HepG2 (cell line): ENCODE data around the gene CFL1. TPM values are rescaled to one million over a fixed set of nuclear protein-coding genes. Genes with fewer than 3 reads are reported as not detected.

Experiments used
- AGO2 ChIP-seq: fragments of 200-400 bp; formaldehyde crosslinking; optimal IDR thresholded peaks from 2 replicates; pipeline ENCODE3; 2017; ENCODE audit warnings: mild to moderate bottlenecking, low read depth, low read length, moderate library complexity
- DMAP1 ChIP-seq: IDR thresholded peaks from 2 replicates; pipeline ENCODE4 v1.6.1; 2016
- GZF1 ChIP-seq: sonication (generic); formaldehyde crosslinking; IDR thresholded peaks from 2 replicates; pipeline ENCODE4 v1.5.1; 2020; ENCODE audit warnings: mild to moderate bottlenecking, missing genetic modification reagents
- HOXA7 ChIP-seq: sonication (generic); formaldehyde crosslinking; IDR thresholded peaks from 2 replicates; pipeline ENCODE4 v1.8.1; 2022; ENCODE audit warnings: mild to moderate bottlenecking, missing genetic modification reagents, moderate library complexity
- KDM5A ChIP-seq: fragments of 200-600 bp; sonication (generic); IDR thresholded peaks from 2 replicates; pipeline ENCODE4 v1.7.0; 2018; ENCODE audit warnings: antibody characterized with exemption, mild to moderate bottlenecking, low read length, borderline replicate concordance
- REL ChIP-seq: sonication (generic); formaldehyde crosslinking; conservative IDR thresholded peaks from 2 replicates; pipeline ENCODE4 v1.8.0; 2022; ENCODE audit warnings: mild to moderate bottlenecking, missing genetic modification reagents, moderate library complexity
- REXO4 ChIP-seq: sonication (generic); formaldehyde crosslinking; IDR thresholded peaks from 2 replicates; pipeline ENCODE4 v1.8.0; 2022; ENCODE audit warnings: missing genetic modification reagents, mild to moderate bottlenecking, borderline replicate concordance
- SNAI1 ChIP-seq: sonication (generic); formaldehyde crosslinking; IDR thresholded peaks from 2 replicates; pipeline ENCODE4 v1.5.0; 2020; ENCODE audit warnings: mild to moderate bottlenecking, missing genetic modification reagents, borderline replicate concordance
- STAT5B ChIP-seq: sonication (generic); formaldehyde crosslinking; IDR thresholded peaks from 2 replicates; pipeline ENCODE4 v1.4.0; 2020; ENCODE audit warnings: missing genetic modification reagents
- ZFP82 ChIP-seq: sonication (generic); formaldehyde crosslinking; IDR thresholded peaks from 2 replicates; pipeline ENCODE4 v1.5.1; 2020; ENCODE audit warnings: mild to moderate bottlenecking, missing genetic modification reagents, borderline replicate concordance
- ZNF256 ChIP-seq: sonication (generic); formaldehyde crosslinking; conservative IDR thresholded peaks from 2 replicates; pipeline ENCODE4 v1.4.0; 2020; ENCODE audit warnings: missing genetic modification reagents
- ZNF430 ChIP-seq: sonication (generic); formaldehyde crosslinking; IDR thresholded peaks from 2 replicates; pipeline ENCODE4 v1.9.0; 2021; ENCODE audit warnings: mild to moderate bottlenecking, missing genetic modification reagents
- ZNF629 ChIP-seq: sonication (generic); formaldehyde crosslinking; conservative IDR thresholded peaks from 2 replicates; pipeline ENCODE4 v1.5.0; 2020; ENCODE audit warnings: missing genetic modification reagents
- ZNF709 ChIP-seq: sonication (generic); formaldehyde crosslinking; IDR thresholded peaks from 2 replicates; pipeline ENCODE4 v1.5.0; 2020; ENCODE audit warnings: mild to moderate bottlenecking, missing genetic modification reagents
- polyA plus RNA-seq, 8 experiments: library from polyadenylated mRNA; depleted of rRNA in 3 of 8; stranded (reverse) in 7 of 8; unstranded in 1 of 8; fragments of >200 nt; fragmentation: Illumina TruSeq in 4 of 8; extraction: Trizol in 4 of 8; gene quantifications; 2 replicates each; pipeline versions ENCODE4 v1.2.1 to v1.2.3, GENCODE V29; 2011 to 2016; ENCODE audit warnings: low read depth in 4 of 8, missing spikeins in 1 of 8, mixed read lengths in 1 of 8; ENCODE audit not compliant: insufficient read depth in 1 of 8
- total RNA-seq, 5 experiments: library from RNA; depleted of rRNA; stranded (reverse); fragments of >200 nt; fragmentation: Illumina TruSeq; extraction: Trizol; gene quantifications; 2 replicates each; pipeline ENCODE4 v1.2.3, GENCODE V29; 2016; ENCODE audit warnings: low read depth in 1 of 5
- TF ChIP-seq, protein P1 (sequence below): sonication (generic); formaldehyde crosslinking; IDR thresholded peaks from 2 replicates; pipeline ENCODE4 v1.5.1; 2020; ENCODE audit warnings: mild to moderate bottlenecking, missing genetic modification reagents, moderate library complexity
- TF ChIP-seq, protein P2 (sequence below): sonication (generic); formaldehyde crosslinking; IDR thresholded peaks from 2 replicates; pipeline ENCODE4 v1.8.0; 2022; ENCODE audit warnings: missing genetic modification reagents, mild to moderate bottlenecking, inconsistent platforms, borderline replicate concordance
- TF ChIP-seq, protein P3 (sequence below): sonication (generic); formaldehyde crosslinking; IDR thresholded peaks from 2 replicates; pipeline ENCODE4 v1.5.0; 2020; ENCODE audit warnings: mild to moderate bottlenecking, missing genetic modification reagents
- TF ChIP-seq, protein P4 (sequence below): sonication (generic); formaldehyde crosslinking; IDR thresholded peaks from 2 replicates; pipeline ENCODE4 v1.4.0; 2020; ENCODE audit warnings: missing genetic modification reagents
- TF ChIP-seq, protein P5 (sequence below): sonication (generic); formaldehyde crosslinking; IDR thresholded peaks from 2 replicates; pipeline ENCODE4 v1.4.0; 2020; ENCODE audit warnings: mild to moderate bottlenecking, missing genetic modification reagents

CFL1 gene
- total and polyA plus RNA-seq, 2 of the 13 experiments (the other 11 are each of a cell fraction or from before 2014, with no cell fraction given) = 379 to 383 TPM

DNA sequence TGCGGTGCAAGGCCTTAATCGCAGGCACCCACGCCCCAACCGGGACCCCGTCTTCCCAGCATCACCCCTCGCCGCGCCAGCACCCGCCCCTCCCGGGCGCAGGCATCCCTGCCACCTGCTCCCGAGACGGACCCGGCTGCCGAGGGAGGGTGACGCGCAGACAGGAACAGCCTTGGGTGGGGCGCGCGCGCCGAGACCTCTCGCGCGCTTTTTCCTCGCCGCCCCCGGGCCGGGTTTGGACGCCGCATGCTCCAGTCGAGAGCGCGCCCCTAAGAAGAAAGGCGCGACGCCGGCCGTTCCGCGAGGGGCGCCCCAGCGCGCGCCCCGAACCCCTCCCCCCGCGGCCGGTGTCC, 504 bp downstream of the CFL1 start (continued):
- TF ChIP-seq STAT5B (0 out of 2 replicates have a peak, but pooled peaks have one; percentile 2), REXO4 (no peak), ZFP82 (peak; percentile 80; the same call in 1 of the 2 replicates), REL (CRISPR knock-in tag) (0 out of 2 replicates have a peak, but pooled peaks have one; percentile 11), ZNF709 (peak; percentile 61), DMAP1 (CRISPR knock-in tag) (peak; percentile 48; the same call in 1 of the 2 replicates), GZF1 (CRISPR knock-in tag) (0 out of 2 replicates have a peak, but pooled peaks have one; percentile 22), HOXA7 (CRISPR knock-in tag) (no peak), ZNF256 (CRISPR knock-in tag) (0 out of 2 replicates have a peak, but pooled peaks have one; percentile 56), AGO2 (peak; percentile 96), KDM5A (peak; percentile 43; the same call in 1 of the 2 replicates), SNAI1 (CRISPR knock-in tag) (0 out of 2 replicates have a peak, but pooled peaks have one; percentile 40), ZNF430 (CRISPR knock-in tag) (peak; percentile 15; the same call in 1 of the 2 replicates), ZNF629 (CRISPR knock-in tag) (0 out of 2 replicates have a peak, but pooled peaks have one; percentile 2)
- TF ChIP-seq, protein P1, sequence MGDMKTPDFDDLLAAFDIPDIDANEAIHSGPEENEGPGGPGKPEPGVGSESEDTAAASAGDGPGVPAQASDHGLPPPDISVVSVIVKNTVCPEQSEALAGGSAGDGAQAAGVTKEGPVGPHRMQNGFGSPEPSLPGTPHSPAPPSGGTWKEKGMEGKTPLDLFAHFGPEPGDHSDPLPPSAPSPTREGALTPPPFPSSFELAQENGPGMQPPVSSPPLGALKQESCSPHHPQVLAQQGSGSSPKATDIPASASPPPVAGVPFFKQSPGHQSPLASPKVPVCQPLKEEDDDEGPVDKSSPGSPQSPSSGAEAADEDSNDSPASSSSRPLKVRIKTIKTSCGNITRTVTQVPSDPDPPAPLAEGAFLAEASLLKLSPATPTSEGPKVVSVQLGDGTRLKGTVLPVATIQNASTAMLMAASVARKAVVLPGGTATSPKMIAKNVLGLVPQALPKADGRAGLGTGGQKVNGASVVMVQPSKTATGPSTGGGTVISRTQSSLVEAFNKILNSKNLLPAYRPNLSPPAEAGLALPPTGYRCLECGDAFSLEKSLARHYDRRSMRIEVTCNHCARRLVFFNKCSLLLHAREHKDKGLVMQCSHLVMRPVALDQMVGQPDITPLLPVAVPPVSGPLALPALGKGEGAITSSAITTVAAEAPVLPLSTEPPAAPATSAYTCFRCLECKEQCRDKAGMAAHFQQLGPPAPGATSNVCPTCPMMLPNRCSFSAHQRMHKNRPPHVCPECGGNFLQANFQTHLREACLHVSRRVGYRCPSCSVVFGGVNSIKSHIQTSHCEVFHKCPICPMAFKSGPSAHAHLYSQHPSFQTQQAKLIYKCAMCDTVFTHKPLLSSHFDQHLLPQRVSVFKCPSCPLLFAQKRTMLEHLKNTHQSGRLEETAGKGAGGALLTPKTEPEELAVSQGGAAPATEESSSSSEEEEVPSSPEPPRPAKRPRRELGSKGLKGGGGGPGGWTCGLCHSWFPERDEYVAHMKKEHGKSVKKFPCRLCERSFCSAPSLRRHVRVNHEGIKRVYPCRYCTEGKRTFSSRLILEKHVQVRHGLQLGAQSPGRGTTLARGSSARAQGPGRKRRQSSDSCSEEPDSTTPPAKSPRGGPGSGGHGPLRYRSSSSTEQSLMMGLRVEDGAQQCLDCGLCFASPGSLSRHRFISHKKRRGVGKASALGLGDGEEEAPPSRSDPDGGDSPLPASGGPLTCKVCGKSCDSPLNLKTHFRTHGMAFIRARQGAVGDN = peak; percentile 61
- TF ChIP-seq, protein P2, sequence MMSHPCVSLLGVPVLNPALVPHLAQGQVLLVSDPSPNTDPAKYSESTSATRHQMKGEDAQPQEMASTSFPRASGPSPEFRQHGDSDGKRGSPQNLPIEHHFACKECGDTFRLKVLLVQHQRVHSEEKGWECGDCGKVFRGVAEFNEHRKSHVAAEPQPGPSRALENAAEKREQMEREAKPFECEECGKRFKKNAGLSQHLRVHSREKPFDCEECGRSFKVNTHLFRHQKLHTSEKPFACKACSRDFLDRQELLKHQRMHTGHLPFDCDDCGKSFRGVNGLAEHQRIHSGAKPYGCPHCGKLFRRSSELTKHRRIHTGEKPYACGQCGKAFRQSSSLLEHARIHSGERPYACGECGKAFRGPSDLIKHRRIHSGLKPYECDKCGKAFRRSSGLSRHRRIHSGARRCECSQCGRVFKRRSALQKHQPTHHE = peak; percentile 28; the same call in 1 of the 2 replicates
- TF ChIP-seq, protein P3, sequence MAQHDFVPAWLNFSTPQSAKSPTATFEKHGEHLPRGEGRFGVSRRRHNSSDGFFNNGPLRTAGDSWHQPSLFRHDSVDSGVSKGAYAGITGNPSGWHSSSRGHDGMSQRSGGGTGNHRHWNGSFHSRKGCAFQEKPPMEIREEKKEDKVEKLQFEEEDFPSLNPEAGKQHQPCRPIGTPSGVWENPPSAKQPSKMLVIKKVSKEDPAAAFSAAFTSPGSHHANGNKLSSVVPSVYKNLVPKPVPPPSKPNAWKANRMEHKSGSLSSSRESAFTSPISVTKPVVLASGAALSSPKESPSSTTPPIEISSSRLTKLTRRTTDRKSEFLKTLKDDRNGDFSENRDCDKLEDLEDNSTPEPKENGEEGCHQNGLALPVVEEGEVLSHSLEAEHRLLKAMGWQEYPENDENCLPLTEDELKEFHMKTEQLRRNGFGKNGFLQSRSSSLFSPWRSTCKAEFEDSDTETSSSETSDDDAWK (CRISPR knock-in tag) = no peak
- TF ChIP-seq, protein P4, sequence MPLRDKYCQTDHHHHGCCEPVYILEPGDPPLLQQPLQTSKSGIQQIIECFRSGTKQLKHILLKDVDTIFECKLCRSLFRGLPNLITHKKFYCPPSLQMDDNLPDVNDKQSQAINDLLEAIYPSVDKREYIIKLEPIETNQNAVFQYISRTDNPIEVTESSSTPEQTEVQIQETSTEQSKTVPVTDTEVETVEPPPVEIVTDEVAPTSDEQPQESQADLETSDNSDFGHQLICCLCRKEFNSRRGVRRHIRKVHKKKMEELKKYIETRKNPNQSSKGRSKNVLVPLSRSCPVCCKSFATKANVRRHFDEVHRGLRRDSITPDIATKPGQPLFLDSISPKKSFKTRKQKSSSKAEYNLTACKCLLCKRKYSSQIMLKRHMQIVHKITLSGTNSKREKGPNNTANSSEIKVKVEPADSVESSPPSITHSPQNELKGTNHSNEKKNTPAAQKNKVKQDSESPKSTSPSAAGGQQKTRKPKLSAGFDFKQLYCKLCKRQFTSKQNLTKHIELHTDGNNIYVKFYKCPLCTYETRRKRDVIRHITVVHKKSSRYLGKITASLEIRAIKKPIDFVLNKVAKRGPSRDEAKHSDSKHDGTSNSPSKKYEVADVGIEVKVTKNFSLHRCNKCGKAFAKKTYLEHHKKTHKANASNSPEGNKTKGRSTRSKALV (CRISPR knock-in tag) = 0 out of 2 replicates have a peak, but pooled peaks have one; percentile 58
- TF ChIP-seq, protein P5, sequence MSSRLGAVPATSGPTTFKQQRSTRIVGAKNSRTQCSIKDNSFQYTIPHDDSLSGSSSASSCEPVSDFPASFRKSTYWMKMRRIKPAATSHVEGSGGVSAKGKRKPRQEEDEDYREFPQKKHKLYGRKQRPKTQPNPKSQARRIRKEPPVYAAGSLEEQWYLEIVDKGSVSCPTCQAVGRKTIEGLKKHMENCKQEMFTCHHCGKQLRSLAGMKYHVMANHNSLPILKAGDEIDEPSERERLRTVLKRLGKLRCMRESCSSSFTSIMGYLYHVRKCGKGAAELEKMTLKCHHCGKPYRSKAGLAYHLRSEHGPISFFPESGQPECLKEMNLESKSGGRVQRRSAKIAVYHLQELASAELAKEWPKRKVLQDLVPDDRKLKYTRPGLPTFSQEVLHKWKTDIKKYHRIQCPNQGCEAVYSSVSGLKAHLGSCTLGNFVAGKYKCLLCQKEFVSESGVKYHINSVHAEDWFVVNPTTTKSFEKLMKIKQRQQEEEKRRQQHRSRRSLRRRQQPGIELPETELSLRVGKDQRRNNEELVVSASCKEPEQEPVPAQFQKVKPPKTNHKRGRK (CRISPR knock-in tag) = no peak
